IPS DF 6.9 (cell line): Measurements from ENCODE around the gene BRD9.

Source experiments
- DNase-seq: peaks from one replicate; pipeline ENCODE4 v3.0.0-alpha.2; 2013; ENCODE audit warnings: low read depth, low spot score
- H3K27ac ChIP-seq: one replicate; pipeline ENCODE4 v1.5.1; 2013; ENCODE audit warnings: low read length, control low read depth
- H3K27me3 ChIP-seq: 2 replicates; pipeline ENCODE4 v1.6.1; 2013; ENCODE audit warnings: mild to moderate bottlenecking, low read length; ENCODE audit not compliant: control insufficient read depth, insufficient read depth
- H3K36me3 ChIP-seq: 2 replicates; pipeline ENCODE4 v1.6.1; 2013; ENCODE audit warnings: low read length; ENCODE audit not compliant: control insufficient read depth, insufficient read depth
- H3K4me1 ChIP-seq: 2 replicates; pipeline ENCODE4 v1.6.1; 2013; ENCODE audit warnings: low read length; ENCODE audit not compliant: control insufficient read depth, insufficient read depth
- H3K4me3 ChIP-seq: 2 replicates; pipeline ENCODE4 v1.5.1; 2013; ENCODE audit warnings: mild to moderate bottlenecking, low read length
- H3K9me3 ChIP-seq: 2 replicates; pipeline ENCODE4 v1.6.1; 2013; ENCODE audit warnings: low read length, inconsistent platforms; ENCODE audit not compliant: control insufficient read depth, insufficient read depth
- WGBS: extraction: QIAGEN DNeasy Blood & Tissue Kit; methylation state at CpG from one replicate; pipeline ENCODE4 v1.1.7; 2013; ENCODE audit warnings: mixed read lengths, missing lambda C conversion rate; ENCODE audit not compliant: insufficient read length, insufficient coverage; 5-methylcytosine and 5-hydroxymethylcytosine counted together

The BRD9 gene

GRCh38 chr5:865771-866170 is 26.8 kb downstream of the BRD9 start:
- Histone ChIP-seq H3K9me3 (no peaks in the 10 kb centered on the region), H3K36me3 (peaks cover 53% of the 10 kb centered on the region), H3K27ac (no peak overlapping the region), H3K4me3 (no peak overlapping the region), H3K27me3 (no peaks in the 10 kb centered on the region), H3K4me1 (no peaks in the 10 kb centered on the region)
- no peak for DNase-seq
- no CpG with 5 or more reads among the region's 10 CpGs for WGBS

- WGBS = no CpG with 5 or more reads among the region's 24 CpGs
- Histone ChIP-seq H3K36me3 (peaks cover 48% of the 10 kb centered on the region), H3K27ac (no peak overlapping the region), H3K4me3 (no peak overlapping the region), H3K9me3 (no peaks in the 10 kb centered on the region), H3K27me3 (no peaks in the 10 kb centered on the region), H3K4me1 (no peaks in the 10 kb centered on the region)
- no peak for DNase-seq
Measured at GRCh38 chr5:865168-865521, 27.5 kb downstream of the BRD9 start.

GRCh38 chr5:864492-865167 is 28.0 kb downstream of the BRD9 start:
- H3K9me3 ChIP-seq = no peaks in the 10 kb centered on the region
- no peaks in the 10 kb centered on the region for H3K27me3 ChIP-seq
- no peak overlapping the region for H3K27ac ChIP-seq
- no peak for DNase-seq
- H3K4me3 ChIP-seq = no peak overlapping the region
- H3K4me1 ChIP-seq = no peaks in the 10 kb centered on the region
- H3K36me3 ChIP-seq = peaks cover 43% of the 10 kb centered on the region
- WGBS = no CpG with 5 or more reads among the region's 15 CpGs

- Histone ChIP-seq H3K36me3 (peaks cover 34% of the 10 kb centered on the region), H3K4me1 (no peaks in the 10 kb centered on the region), H3K27me3 (no peaks in the 10 kb centered on the region), H3K27ac (no peak overlapping the region), H3K4me3 (no peak overlapping the region), H3K9me3 (no peaks in the 10 kb centered on the region)
- DNase-seq = no peak
- no CpG with 5 or more reads among the region's 16 CpGs for WGBS
Measured at GRCh38 chr5:863244-863805, 29.3 kb downstream of the BRD9 start.

- H3K27me3 ChIP-seq = no peaks in the 10 kb centered on the region
- no peak overlapping the region for H3K4me3 ChIP-seq
- no CpG with 5 or more reads among the region's 25 CpGs for WGBS
- H3K27ac ChIP-seq = no peak overlapping the region
- H3K4me1 ChIP-seq = no peaks in the 10 kb centered on the region
- DNase-seq = no peak
- H3K36me3 ChIP-seq = peaks cover 31% of the 10 kb centered on the region
- no peaks in the 10 kb centered on the region for H3K9me3 ChIP-seq
Measured at GRCh38 chr5:862367-863243, 30.0 kb downstream of the BRD9 start.

GRCh38 chr5:861442-862366 is 30.9 kb downstream of the BRD9 start:
- no peak overlapping the region for H3K27ac ChIP-seq
- no peak overlapping the region for H3K4me3 ChIP-seq
- no peaks in the 10 kb centered on the region for H3K9me3 ChIP-seq
- no peaks in the 10 kb centered on the region for H3K4me1 ChIP-seq
- H3K27me3 ChIP-seq = no peaks in the 10 kb centered on the region
- no CpG with 5 or more reads among the region's 22 CpGs for WGBS
- H3K36me3 ChIP-seq = peaks cover 31% of the 10 kb centered on the region
- no peak for DNase-seq

- peaks cover 31% of the 10 kb centered on the region for H3K36me3 ChIP-seq
- DNase-seq = no peak
- WGBS = 100% methylated on average over 2 of the region's 15 CpGs
Measured at GRCh38 chr5:860506-861150, 32.0 kb downstream of the BRD9 start.

GRCh38 chr5:859798-860296 is 32.8 kb downstream of the BRD9 start:
- H3K4me1 ChIP-seq = no peaks in the 10 kb centered on the region
- H3K9me3 ChIP-seq = no peaks in the 10 kb centered on the region
- no peak overlapping the region for H3K4me3 ChIP-seq
- DNase-seq = no peak
- WGBS = no CpG with 5 or more reads among the region's 16 CpGs
- H3K36me3 ChIP-seq = peaks cover 23% of the 10 kb centered on the region
- no peaks in the 10 kb centered on the region for H3K27me3 ChIP-seq
- H3K27ac ChIP-seq = no peak overlapping the region

More at GRCh38 chr5:860506-861150, 32.0 kb downstream of the BRD9 start:
- Histone ChIP-seq H3K27ac (no peak overlapping the region), H3K9me3 (no peaks in the 10 kb centered on the region), H3K27me3 (no peaks in the 10 kb centered on the region), H3K4me1 (no peaks in the 10 kb centered on the region), H3K4me3 (no peak overlapping the region)

GRCh38 chr5:859391-859790 is 33.2 kb downstream of the BRD9 start:
- no peak for DNase-seq
- Histone ChIP-seq H3K36me3 (peaks cover 19% of the 10 kb centered on the region), H3K4me1 (no peaks in the 10 kb centered on the region), H3K27me3 (no peaks in the 10 kb centered on the region), H3K9me3 (no peaks in the 10 kb centered on the region), H3K27ac (no peak overlapping the region), H3K4me3 (no peak overlapping the region)
- WGBS = no CpG with 5 or more reads among the region's 16 CpGs
